Smooth muscle cell (in vitro differentiated cells): ENCODE measurements around the gene PYGO2. TPM values are rescaled to one million over a fixed set of nuclear protein-coding genes. Genes with fewer than 3 reads are reported as not detected.

ENCODE experiments used
- DNase-seq: peaks from one replicate; lab custom pipeline; 2025; ENCODE audit not compliant: unreplicated experiment; lab: John Stamatoyannopoulos, UW
- H2AFZ ChIP-seq: fragments of 200-600 bp; sonication (generic); 2 replicates; pipeline ENCODE4 v1.6.0; 2016; ENCODE audit warnings: antibody characterized with exemption, low read depth, mild to moderate bottlenecking
- H3F3A ChIP-seq: fragments of 200-600 bp; sonication (generic); 2 replicates; pipeline ENCODE4 v1.6.0; 2017; ENCODE audit warnings: antibody characterized with exemption, low read depth
- H3K27ac ChIP-seq: fragments of 200-600 bp; sonication (generic); 2 replicates; pipeline ENCODE4 v1.5.1; 2016; ENCODE audit warnings: low read depth, mild to moderate bottlenecking
- H3K27me3 ChIP-seq: fragments of 200-600 bp; sonication (generic); 2 replicates; pipeline ENCODE4 v1.6.1; 2016; ENCODE audit warnings: low read depth, mild to moderate bottlenecking
- H3K36me3 ChIP-seq: fragments of 200-600 bp; sonication (generic); 2 replicates; pipeline ENCODE4 v1.5.1; 2016; ENCODE audit warnings: low read depth
- H3K4me1 ChIP-seq: fragments of 200-600 bp; sonication (generic); 2 replicates; pipeline ENCODE4 v1.5.1; 2016; ENCODE audit warnings: low read depth
- H3K4me2 ChIP-seq: fragments of 200-600 bp; sonication (generic); 2 replicates; pipeline ENCODE4 v1.6.0; 2016; ENCODE audit warnings: mild to moderate bottlenecking
- H3K4me3 ChIP-seq: fragments of 200-600 bp; sonication (generic); 2 replicates; pipeline ENCODE4 v1.5.1; 2016; ENCODE audit warnings: mild to moderate bottlenecking
- H3K79me2 ChIP-seq: fragments of 200-600 bp; sonication (generic); 2 replicates; pipeline ENCODE4 v1.6.0; 2016; ENCODE audit warnings: low read depth, mild to moderate bottlenecking
- H3K9ac ChIP-seq: fragments of 200-600 bp; sonication (generic); 2 replicates; pipeline ENCODE4 v1.6.0; 2016; ENCODE audit warnings: low read depth
- H3K9me3 ChIP-seq: fragments of 200-600 bp; sonication (generic); replicated peaks from 2 replicates; pipeline ENCODE4 v1.5.1; 2016; ENCODE audit warnings: low read depth
- H4K20me1 ChIP-seq: fragments of 200-600 bp; sonication (generic); 2 replicates; pipeline ENCODE4 v1.6.0; 2016; ENCODE audit warnings: low read depth
- CTCF ChIP-seq: fragments of 200-600 bp; sonication (generic); IDR thresholded peaks from 2 replicates; pipeline ENCODE4 v1.5.1; 2017; ENCODE audit warnings: borderline replicate concordance, mild to moderate bottlenecking, antibody characterized with exemption; ENCODE audit not compliant: insufficient read depth, poor library complexity, severe bottlenecking
- WGBS: methylation state at CpG from one replicate; pipeline ENCODE4 v1.1.7; 2016; ENCODE audit warnings: low lambda C conversion rate; 5-methylcytosine and 5-hydroxymethylcytosine counted together
- polyA plus RNA-seq: library from polyadenylated mRNA; unstranded; fragments of >200 nt; fragmentation: Nextera tagmentation; extraction: Ambion mirVana; gene quantifications from 2 replicates; pipeline ENCODE4 v1.2.1, GENCODE V29; 2016
- total RNA-seq: library from RNA; depleted of rRNA; stranded (reverse); fragments of >200 nt; gene quantifications from 2 replicates; pipeline ENCODE4 v1.2.3, GENCODE V29; 2014

Gene PYGO2
- total and polyA plus RNA-seq, 2 experiments from 2014 or later = 18.4 to 27.9 TPM

- no peak overlapping the region for H2AFZ ChIP-seq
- H4K20me1 ChIP-seq = peaks cover 39% of the 10 kb centered on the region
- peaks cover 30% of the 10 kb centered on the region for H3F3A ChIP-seq
- no peak overlapping the region for H3K9ac ChIP-seq
- peaks cover 31% of the 10 kb centered on the region for H3K4me1 ChIP-seq
- no peak overlapping the region for H3K4me3 ChIP-seq
- no peaks in the 10 kb centered on the region for H3K27me3 ChIP-seq
- no peak overlapping the region for H3K4me2 ChIP-seq
- WGBS = 97% methylated on average over 7 of the region's 7 CpGs
- H3K9me3 ChIP-seq = no peaks in the 10 kb centered on the region
- H3K79me2 ChIP-seq = peaks cover 43% of the 10 kb centered on the region
- DNase-seq = no peak
- peak overlapping the region; percentile 16 for H3K27ac ChIP-seq
- TF ChIP-seq CTCF = no peak
- peaks cover 5% of the 10 kb centered on the region for H3K36me3 ChIP-seq
Observed at GRCh38 chr1:154966111-154966510, 4.5 kb upstream of the PYGO2 start.

GRCh38 chr1:154964359-154964758 is 2.8 kb upstream of the PYGO2 start:
- TF ChIP-seq CTCF = no peak
- no peak overlapping the region for H3K27ac ChIP-seq
- no peak for DNase-seq
- no peaks in the 10 kb centered on the region for H3K27me3 ChIP-seq
- H3K4me2 ChIP-seq = no peak overlapping the region
- H2AFZ ChIP-seq = no peak overlapping the region
- peaks cover 35% of the 10 kb centered on the region for H4K20me1 ChIP-seq
- H3K9ac ChIP-seq = no peak overlapping the region
- H3K79me2 ChIP-seq = peaks cover 38% of the 10 kb centered on the region
- no peak overlapping the region for H3K4me3 ChIP-seq
- WGBS = 97% methylated on average over 6 of the region's 6 CpGs
- H3K36me3 ChIP-seq = peaks cover 5% of the 10 kb centered on the region
- H3F3A ChIP-seq = peaks cover 29% of the 10 kb centered on the region
- H3K9me3 ChIP-seq = no peaks in the 10 kb centered on the region
- H3K4me1 ChIP-seq = peaks cover 26% of the 10 kb centered on the region

- Histone ChIP-seq H4K20me1 (peaks cover 28% of the 10 kb centered on the region), H3K79me2 (peaks cover 31% of the 10 kb centered on the region), H3K9me3 (no peaks in the 10 kb centered on the region), H3K4me3 (no peak overlapping the region), H3K9ac (no peak overlapping the region), H3K27me3 (no peaks in the 10 kb centered on the region), H3K4me2 (no peak overlapping the region), H3K36me3 (peaks cover 5% of the 10 kb centered on the region), H3F3A (peaks cover 29% of the 10 kb centered on the region), H3K4me1 (peaks cover 18% of the 10 kb centered on the region), H2AFZ (no peak overlapping the region), H3K27ac (peak overlapping the region; percentile 85)
- 92% methylated on average over 8 of the region's 8 CpGs for WGBS
- no peak for DNase-seq
- no peak for TF ChIP-seq CTCF
Observed at GRCh38 chr1:154963643-154964042, 2.1 kb upstream of the PYGO2 start.

- H3K27me3 ChIP-seq = no peaks in the 10 kb centered on the region
- H3K27ac ChIP-seq = peak overlapping the region; percentile 85
- 86% methylated on average over 6 of the region's 6 CpGs for WGBS
- H2AFZ ChIP-seq = no peak overlapping the region
- peak overlapping the region; percentile 82 for H3K4me3 ChIP-seq
- peak overlapping the region; percentile 95 for H3K4me2 ChIP-seq
- peaks cover 5% of the 10 kb centered on the region for H3K36me3 ChIP-seq
- no peak for DNase-seq
- peaks cover 24% of the 10 kb centered on the region for H3K79me2 ChIP-seq
- H4K20me1 ChIP-seq = peaks cover 20% of the 10 kb centered on the region
- TF ChIP-seq CTCF = no peak
- peaks cover 29% of the 10 kb centered on the region for H3F3A ChIP-seq
- peaks cover 16% of the 10 kb centered on the region for H3K4me1 ChIP-seq
- no peaks in the 10 kb centered on the region for H3K9me3 ChIP-seq
- H3K9ac ChIP-seq = peak overlapping the region; percentile 83
Observed at GRCh38 chr1:154962795-154963330, 1.3 kb upstream of the PYGO2 start.
